ENCODE results near the gene DPP6.

DNA sequence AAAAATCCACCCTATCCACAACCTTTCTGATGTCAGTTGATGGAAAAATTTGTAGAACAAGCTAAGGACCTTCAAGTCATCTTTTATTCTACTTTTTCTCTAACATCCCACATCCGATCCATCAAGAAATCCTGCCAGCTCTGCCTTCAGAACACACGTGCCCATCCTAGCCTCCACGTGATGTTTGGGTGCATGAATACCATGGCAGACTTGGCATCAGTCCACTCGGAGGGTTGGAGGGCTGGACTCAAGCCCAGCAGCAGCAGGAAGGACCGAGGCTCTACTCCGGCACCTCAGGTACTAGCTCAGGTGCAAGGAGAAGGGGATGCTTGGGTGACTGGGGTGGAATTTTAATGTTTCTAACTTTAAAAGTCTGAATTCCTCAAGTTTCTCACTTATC is 428.6 kb downstream of the DPP6 start:
- TF ChIP-seq ZNF239 (CRISPR knock-in tag; IDR thresholded peaks at IDR 0.05) (no peak), TAL1 (IDR thresholded peaks at IDR 0.05) (no peak), NR3C1 (CRISPR knock-in tag; IDR thresholded peaks at IDR 0.05) (no peak), POLR2AphosphoS5 (IDR thresholded peaks at IDR 0.05; ENCODE audit: control insufficient read depth, insufficient read depth, low read depth, low read length) (no peak), RAD51 (IDR thresholded peaks at IDR 0.05; ENCODE audit: borderline replicate concordance, low read depth) (no peak), E2F5 (CRISPR knock-in tag; IDR thresholded peaks at IDR 0.05) (no peak), POLR2G (IDR thresholded peaks at IDR 0.05; ENCODE audit: low read depth, low read length) (no peak), ESRRA (IDR thresholded peaks at IDR 0.05; ENCODE audit: borderline replicate concordance, low read depth) (no peak), EZH2 (IDR thresholded peaks at IDR 0.05; ENCODE audit: borderline replicate concordance, low read depth, low read length) (no peak), HOXB6 (CRISPR knock-in tag; IDR thresholded peaks at IDR 0.05; ENCODE audit: borderline replicate concordance) (no peak), ZNF561 (CRISPR knock-in tag; conservative IDR thresholded peaks at IDR 0.05) (no peak), ZNF586 (CRISPR knock-in tag; conservative IDR thresholded peaks at IDR 0.05) (no peak), EP300 (IDR thresholded peaks at IDR 0.05; ENCODE audit: low read length) (no peak)
- TF ChIP-seq, protein P1, sequence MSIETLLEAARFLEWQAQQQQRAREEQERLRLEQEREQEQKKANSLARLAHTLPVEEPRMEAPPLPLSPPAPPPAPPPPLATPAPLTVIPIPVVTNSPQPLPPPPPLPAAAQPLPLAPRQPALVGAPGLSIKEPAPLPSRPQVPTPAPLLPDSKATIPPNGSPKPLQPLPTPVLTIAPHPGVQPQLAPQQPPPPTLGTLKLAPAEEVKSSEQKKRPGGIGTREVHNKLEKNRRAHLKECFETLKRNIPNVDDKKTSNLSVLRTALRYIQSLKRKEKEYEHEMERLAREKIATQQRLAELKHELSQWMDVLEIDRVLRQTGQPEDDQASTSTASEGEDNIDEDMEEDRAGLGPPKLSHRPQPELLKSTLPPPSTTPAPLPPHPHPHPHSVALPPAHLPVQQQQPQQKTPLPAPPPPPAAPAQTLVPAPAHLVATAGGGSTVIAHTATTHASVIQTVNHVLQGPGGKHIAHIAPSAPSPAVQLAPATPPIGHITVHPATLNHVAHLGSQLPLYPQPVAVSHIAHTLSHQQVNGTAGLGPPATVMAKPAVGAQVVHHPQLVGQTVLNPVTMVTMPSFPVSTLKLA (conservative IDR thresholded peaks at IDR 0.05): no peak
